Measurements from ENCODE around the gene STARD10. TPM values are rescaled to one million over a fixed set of nuclear protein-coding genes. Genes with fewer than 3 reads are reported as not detected.

STARD10 gene
- total and polyA plus RNA-seq, 2 donors (not counting 3 experiments of a cell fraction or from before 2014, with no cell fraction given) = 16.1 to 22.5 TPM

DNA sequence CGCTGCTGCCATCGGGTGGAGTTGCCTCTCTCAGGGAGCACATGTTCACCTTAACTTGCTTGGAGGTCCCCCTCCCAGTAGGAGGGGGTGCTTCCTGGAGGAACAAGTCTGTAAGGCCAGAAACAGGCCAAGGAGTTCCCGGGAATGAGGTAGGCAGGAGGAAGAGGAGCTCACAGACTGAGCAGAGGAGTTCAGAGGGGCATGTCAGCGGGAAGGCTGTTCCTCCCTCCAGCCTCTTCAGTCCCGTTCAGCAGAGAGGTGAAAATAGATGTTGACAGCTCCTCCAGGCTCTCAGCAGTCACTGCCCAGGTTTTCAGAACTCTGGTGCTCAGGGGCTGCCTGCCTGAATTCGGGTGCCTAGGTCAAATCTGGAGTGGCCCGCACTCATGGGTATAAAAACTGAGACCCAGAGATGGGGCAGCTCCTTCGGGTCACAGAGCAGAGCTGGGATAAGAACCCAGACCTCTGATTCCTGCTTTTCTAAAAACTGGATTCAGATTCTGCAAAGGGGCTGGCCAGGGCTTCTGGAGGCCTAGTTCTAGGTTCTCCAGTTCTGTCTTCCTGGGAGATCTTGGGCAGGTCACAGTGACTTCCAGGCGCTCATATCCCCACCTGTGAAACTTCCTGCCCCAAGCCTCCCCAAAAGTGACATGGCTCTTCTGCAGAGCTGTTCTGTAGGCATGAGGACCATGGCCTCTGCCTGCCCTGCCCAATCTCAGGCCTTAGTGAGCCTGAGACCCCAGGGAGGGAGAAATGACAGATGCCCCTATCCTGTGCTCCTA lies 38.6 kb upstream of the STARD10 start:
- Histone ChIP-seq H4K20me1 (replicated peaks; ENCODE audit: control insufficient read depth, extremely low read depth, insufficient read depth, low read length) (no peaks in the 10 kb centered on the region), H3K4me3 (replicated peaks in 1 of 3; ENCODE audit: insufficient read depth in 1 of 3, low read depth in 1 of 3, low read length in 3 of 3) (no peak overlapping the region), H3K79me2 (ENCODE audit: control insufficient read depth, insufficient read depth, low read length) (no peaks in the 10 kb centered on the region), H3K9ac (replicated peaks; ENCODE audit: extremely low read depth, insufficient read depth, low read length) (no peak overlapping the region), H3K9me1 (replicated peaks; ENCODE audit: control insufficient read depth, extremely low read depth, insufficient read depth, low read length) (no peaks in the 10 kb centered on the region), H3K4me1 (ENCODE audit: control insufficient read depth, extremely low read depth, insufficient read depth, low read length) (peaks cover 11% of the 10 kb centered on the region), H3K27me3 (ENCODE audit: control insufficient read depth in 2 of 2, insufficient read depth in 2 of 2, low read length in 2 of 2) (no peaks in the 10 kb centered on the region), H2AFZ (ENCODE audit: low read depth, low read length) (no peak overlapping the region), H3K27ac (ENCODE audit: insufficient read depth, low read depth, low read length) (no peak overlapping the region), H3K4me2 (ENCODE audit: insufficient read depth, low read length) (no peak overlapping the region), H3K36me3 (ENCODE audit: control insufficient read depth in 2 of 2, extremely low read depth in 1 of 2, insufficient read depth in 2 of 2, low read length in 2 of 2) (peaks cover 0 to 4% of the 10 kb centered on the region in 2 experiments), H3K9me3 (replicated peaks; ENCODE audit: control insufficient read depth, insufficient read depth, low read length) (no peaks in the 10 kb centered on the region)
- ChIA-PET POLR2A (interaction anchor here (0.6 to 1.2 kb wide), 2 partner anchors 346 to 413 kb away, joined by 3 to 5 read pairs; no protein-coding TSS in a partner anchor), CTCF (interaction anchor here (0.6 to 7.9 kb wide), 21 partner anchors 9 to 457 kb away, joined by 3 to 196 read pairs (median 9); partner anchors contain the start of gene FCHSD2)
- FAIRE-seq (no peak), DNase-seq (ENCODE audit: low read depth, low spot score) (no peak)
- BruUV-seq (replicated peaks) = no TSS peak
- no peak for TF ChIP-seq FOS (IDR thresholded peaks at IDR 0.05; ENCODE audit: borderline replicate concordance, insufficient read depth, low read length)
- TF ChIP-seq, protein P1, sequence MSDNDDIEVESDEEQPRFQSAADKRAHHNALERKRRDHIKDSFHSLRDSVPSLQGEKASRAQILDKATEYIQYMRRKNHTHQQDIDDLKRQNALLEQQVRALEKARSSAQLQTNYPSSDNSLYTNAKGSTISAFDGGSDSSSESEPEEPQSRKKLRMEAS (IDR thresholded peaks at IDR 0.05; ENCODE audit: insufficient read depth, insufficient read length) = no peak
- no peak for TF ChIP-seq EZH2 (IDR thresholded peaks at IDR 0.05; ENCODE audit: borderline replicate concordance, low read depth, low read length, severe bottlenecking)
- no peak for TF ChIP-seq JUN (IDR thresholded peaks at IDR 0.05; ENCODE audit: borderline replicate concordance, insufficient read depth, insufficient read length, low read depth)
- TF ChIP-seq POLR2AphosphoS5 (IDR thresholded peaks at IDR 0.05; ENCODE audit: insufficient read depth, low read depth, low read length) = no peak
- TF ChIP-seq POLR2A (IDR thresholded peaks at IDR 0.05; ENCODE audit: low read depth, low read length) = no peak
- TF ChIP-seq, protein P2, sequence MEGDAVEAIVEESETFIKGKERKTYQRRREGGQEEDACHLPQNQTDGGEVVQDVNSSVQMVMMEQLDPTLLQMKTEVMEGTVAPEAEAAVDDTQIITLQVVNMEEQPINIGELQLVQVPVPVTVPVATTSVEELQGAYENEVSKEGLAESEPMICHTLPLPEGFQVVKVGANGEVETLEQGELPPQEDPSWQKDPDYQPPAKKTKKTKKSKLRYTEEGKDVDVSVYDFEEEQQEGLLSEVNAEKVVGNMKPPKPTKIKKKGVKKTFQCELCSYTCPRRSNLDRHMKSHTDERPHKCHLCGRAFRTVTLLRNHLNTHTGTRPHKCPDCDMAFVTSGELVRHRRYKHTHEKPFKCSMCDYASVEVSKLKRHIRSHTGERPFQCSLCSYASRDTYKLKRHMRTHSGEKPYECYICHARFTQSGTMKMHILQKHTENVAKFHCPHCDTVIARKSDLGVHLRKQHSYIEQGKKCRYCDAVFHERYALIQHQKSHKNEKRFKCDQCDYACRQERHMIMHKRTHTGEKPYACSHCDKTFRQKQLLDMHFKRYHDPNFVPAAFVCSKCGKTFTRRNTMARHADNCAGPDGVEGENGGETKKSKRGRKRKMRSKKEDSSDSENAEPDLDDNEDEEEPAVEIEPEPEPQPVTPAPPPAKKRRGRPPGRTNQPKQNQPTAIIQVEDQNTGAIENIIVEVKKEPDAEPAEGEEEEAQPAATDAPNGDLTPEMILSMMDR (IDR thresholded peaks at IDR 0.05; ENCODE audit: extremely low read depth in 1 of 2, insufficient read depth in 1 of 2, low read depth in 1 of 2, low read length in 2 of 2) = no peak
- TF ChIP-seq MYC (IDR thresholded peaks at IDR 0.05; ENCODE audit: low read depth, low read length) = no peak
- no peak for TF ChIP-seq GATA2 (IDR thresholded peaks at IDR 0.05; ENCODE audit: insufficient read depth, insufficient read length, low read depth, low read length)
- dilution Hi-C loops (cut with MboI; ENCODE audit: extremely low pct_ligation_motif_present, low sequenced_read_pairs) (no loop called here), intact Hi-C loops (cut with micrococcal nuclease) (loop anchor here (5.0 kb wide), 1 partner anchor 90 kb away; no protein-coding TSS in a partner anchor)
